Glomerular endothelial cell (primary cell): Measurements from ENCODE around the gene NHSL1. TPM values are rescaled to one million over a fixed set of nuclear protein-coding genes. Genes with fewer than 3 reads are reported as not detected.

ENCODE experiments used
- DNase-seq: peaks from one replicate; pipeline ENCODE4 v3.0.0-alpha.2; 2011; ENCODE audit warnings: low read depth, low spot score; ENCODE audit errors: extremely low read depth
- total RNA-seq: library from RNA; depleted of rRNA; stranded (reverse); fragments of >200 nt; gene quantifications from 2 replicates; pipeline ENCODE4 v1.2.3, GENCODE V29; 2015

The NHSL1 gene
- total RNA-seq, 1 donor from 2014 or later: 78.2 TPM

DNA sequence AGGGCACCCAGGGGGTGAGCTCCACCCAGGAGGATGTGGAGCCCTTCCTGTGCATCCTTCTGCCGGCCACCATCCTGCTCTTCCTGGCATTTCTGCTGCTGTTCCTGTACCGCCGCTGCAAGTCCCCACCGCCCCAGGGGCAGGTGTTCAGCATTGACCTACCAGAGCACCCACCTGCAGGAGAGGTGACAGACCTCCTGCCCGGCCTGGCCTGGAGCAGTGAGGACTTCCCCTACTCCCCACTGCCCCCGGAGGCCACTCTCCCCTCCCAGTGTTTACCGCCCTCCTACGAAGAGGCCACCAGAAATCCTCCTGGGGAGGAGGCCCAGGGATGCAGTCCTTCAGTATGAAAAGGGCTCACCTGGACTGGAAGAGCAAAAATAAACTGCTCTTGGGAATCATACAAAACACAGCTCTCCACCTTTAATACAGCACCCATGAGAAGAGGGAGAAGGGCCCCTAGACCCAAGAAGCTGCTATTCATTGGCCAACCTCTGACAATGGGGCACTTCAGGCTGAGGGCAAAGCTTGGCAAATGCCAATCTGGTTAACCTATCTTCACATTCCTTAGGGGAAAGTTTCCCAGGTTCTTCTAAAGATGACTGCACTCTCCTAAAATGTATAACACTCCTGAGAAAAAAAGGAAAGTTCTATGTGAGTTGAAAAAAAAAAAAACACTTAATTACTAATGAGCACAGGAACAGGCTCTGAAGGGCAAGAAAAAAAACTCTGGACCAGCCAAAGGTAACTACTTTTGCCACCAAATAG lies 116.6 kb downstream of the NHSL1 start:
- no peak for DNase-seq

DNA sequence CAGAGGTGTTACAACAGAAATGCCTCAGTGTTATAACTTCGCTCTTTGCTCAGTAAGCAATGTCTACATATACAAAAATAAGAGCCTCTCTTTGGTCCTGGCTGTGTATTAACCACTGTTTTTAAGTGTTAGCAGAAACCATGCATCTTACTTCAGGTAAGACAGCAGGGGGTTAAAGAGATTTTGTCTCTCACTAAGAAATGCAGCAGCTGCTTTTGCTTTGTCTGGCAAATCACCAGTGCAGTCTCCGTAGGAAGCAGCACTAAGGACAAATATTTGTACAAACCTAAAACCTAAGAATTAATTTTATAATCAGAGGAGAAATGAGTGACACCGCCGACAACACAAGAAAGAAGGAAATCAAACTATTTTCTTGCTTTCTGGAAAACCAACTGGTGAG lies 120.8 kb downstream of the NHSL1 start:
- no peak for DNase-seq

DNA sequence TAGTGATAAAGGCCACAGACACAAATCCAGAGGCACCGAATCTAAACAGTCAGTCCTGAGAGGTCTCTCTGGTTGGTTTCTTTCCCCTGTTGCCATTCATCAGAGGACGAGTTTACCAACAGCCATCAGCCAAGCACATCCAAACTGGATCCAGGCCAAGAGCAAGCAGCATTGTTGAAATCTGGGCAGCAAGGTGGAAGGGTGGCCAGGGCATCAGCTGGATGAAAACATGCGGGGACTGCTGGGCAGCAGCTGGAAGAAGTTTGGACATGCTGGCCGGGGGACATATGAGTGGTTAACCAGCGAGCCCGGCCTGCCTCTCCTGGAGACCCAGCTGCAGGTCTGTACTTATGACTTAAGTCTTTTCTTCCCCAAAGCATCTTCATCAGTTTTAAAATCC lies 121.5 kb downstream of the NHSL1 start, which contains the start of gene SMIM28:
Gene SMIM28, plus strand, starts transcription at position 62 of the 400 bp plus-strand sequence. Its CDS starts 168 bp downstream, at position 230.
- no peak for DNase-seq

DNA sequence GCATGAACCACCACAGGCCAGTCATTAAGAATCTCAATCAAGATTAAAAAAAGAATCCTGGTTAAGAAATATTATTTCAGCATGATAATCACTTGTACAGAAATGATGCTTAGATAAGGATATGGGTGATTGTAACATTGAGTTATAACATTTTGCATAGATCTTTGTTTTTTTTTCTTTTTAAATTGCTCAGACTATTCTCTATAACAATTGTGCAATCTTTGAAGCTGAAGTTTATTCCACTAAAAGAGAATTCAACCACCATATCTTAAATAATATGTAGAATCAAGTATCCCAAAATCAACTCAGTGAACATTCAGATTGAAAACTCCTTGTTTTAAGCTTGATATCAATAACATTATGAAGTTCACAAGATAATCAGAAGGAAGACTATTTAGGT lies 122.3 kb downstream of the NHSL1 start:
- DNase-seq: no peak

DNA sequence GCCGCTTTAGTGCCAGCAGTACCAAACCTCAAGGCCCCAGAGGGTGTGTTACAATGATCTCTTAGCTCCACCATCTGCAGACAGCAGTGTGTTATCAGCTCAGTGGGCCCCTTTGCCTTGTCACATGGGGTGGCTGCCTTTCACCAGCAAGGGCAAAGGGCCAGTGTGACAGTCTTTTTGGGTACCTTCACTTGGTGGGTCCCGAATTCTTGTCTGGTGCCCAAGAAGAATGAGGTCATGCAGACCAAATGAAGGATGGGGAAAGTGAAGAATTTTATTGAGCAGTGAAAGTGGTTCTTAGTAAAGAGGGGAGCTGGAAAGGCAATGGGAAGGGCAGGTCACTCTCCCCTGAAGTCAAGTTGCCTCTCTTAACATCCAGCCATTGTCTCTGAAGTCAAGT lies 124.5 kb downstream of the NHSL1 start:
- no peak for DNase-seq

DNA sequence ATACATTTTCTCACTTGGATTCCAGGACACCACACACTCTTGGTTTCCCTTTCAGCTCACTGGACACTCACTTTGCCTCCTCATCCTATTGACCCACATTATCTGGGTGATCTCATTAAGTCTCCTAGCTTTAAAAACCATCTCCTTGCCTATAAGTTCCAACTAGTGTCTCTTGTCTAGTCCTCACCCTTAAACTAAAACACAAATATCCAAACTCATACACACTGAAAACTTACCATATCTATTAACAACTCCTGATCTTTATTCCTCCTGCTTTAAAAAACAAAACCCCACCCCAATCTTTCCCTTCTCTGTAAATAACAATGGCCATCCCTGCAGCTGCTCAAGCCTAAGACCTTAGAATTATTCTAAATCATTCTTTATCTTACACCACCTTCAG lies 125.1 kb downstream of the NHSL1 start:
- no peak for DNase-seq

DNA sequence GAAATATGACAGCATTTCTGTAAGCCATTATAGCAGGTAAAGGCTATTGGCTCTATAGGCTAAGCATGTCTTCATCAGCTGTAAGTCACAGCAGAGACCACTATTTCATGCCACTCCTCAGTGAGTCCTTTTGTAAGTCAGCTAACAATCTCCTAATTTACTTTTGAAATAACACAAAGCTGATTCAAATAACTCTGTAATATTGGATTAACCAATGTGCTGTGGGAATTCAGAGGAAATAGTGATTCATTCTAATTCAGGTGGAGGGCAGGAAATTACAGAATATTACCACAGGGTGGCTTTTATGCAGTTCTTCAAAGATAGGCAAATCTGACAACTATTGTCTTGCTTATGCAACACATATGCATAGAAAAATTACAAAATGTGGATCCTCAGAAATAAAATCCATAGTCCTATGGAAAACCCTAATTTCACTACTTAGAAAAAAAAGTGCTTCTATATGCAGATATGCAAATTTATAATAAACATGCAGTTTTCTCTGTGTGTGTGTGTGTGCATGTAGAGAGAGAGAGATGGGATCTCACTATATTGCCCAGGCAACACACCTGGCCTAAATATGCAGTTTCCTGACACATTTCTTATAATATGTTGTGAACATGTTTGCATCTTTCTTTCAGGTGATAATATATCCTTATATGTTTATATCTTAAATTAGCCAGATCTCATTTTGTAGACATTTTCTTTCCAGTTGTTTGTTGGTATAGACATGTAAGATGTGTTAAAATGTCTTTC lies 126.4 kb downstream of the NHSL1 start:
- DNase-seq: peak; percentile 47

Other genes with a start within 250 kb of the NHSL1 start
- gene SMIM28, start 121.6 kb downstream of the NHSL1 start, total RNA-seq: not detected in 2 replicates
- 40.7 and 63.9 TPM in 2 replicates for gene HEBP2, start 95.3 kb downstream of the NHSL1 start, total RNA-seq